ENCODE data around the gene SPOCD1. TPM values are rescaled to one million over a fixed set of nuclear protein-coding genes. Genes with fewer than 3 reads are reported as not detected.

Gene SPOCD1
- total and polyA plus RNA-seq, 5 donors from 2014 or later = 1.1 TPM; not detected in 4

GRCh38 chr1:31771891-31772668 is 43.7 kb downstream of the SPOCD1 start:
- H3K27me3 Mint-ChIP-seq = peaks cover 63% of the 10 kb centered on the region
- H3K4me3 Mint-ChIP-seq = peak overlapping the region; percentile 87 to 92 (median 90)
- H3K4me1 ChIP-seq (ENCODE audit: control insufficient read depth, insufficient read depth, low read length, poor library complexity, severe bottlenecking) = peaks cover 22% of the 10 kb centered on the region
- no peaks in the 10 kb centered on the region for H3K9me3 ChIP-seq (ENCODE audit: control insufficient read depth in 2 of 2, low read length in 2 of 2)
- no peaks in the 10 kb centered on the region for H3K36me3 ChIP-seq (ENCODE audit: control insufficient read depth, insufficient read depth, low read length)
- peak overlapping the region; percentile 15 to 85 (median 70) for H3K27ac Mint-ChIP-seq
- no peaks in the 10 kb centered on the region for H3K36me3 Mint-ChIP-seq
- peaks cover 16% of the 10 kb centered on the region for H3K27me3 ChIP-seq (ENCODE audit: control insufficient read depth, insufficient read depth, low read length)
- H3K27ac ChIP-seq (ENCODE audit: insufficient read depth, low read length, poor library complexity, severe bottlenecking) = no peak overlapping the region
- ATAC-seq (ENCODE audit: low read depth in 2 of 2) (peak; percentile 72 to 79), DNase-seq (peak in 2 of 3 donors; percentile 39 to 53)
- H3K4me3 ChIP-seq (ENCODE audit: low read depth, low read length) = peak overlapping the region; percentile 74
- H3K9me3 Mint-ChIP-seq = no peaks in the 10 kb centered on the region
- peaks cover 6 to 40% (median 14%) of the 10 kb centered on the region in 4 donors for H3K4me1 Mint-ChIP-seq

- Histone ChIP-seq H3K4me3 (ENCODE audit: low read depth, low read length) (no peak overlapping the region), H3K9me3 (ENCODE audit: control insufficient read depth in 2 of 2, low read length in 2 of 2) (no peaks in the 10 kb centered on the region), H3K36me3 (ENCODE audit: control insufficient read depth, insufficient read depth, low read length) (no peaks in the 10 kb centered on the region), H3K27ac (ENCODE audit: insufficient read depth, low read length, poor library complexity, severe bottlenecking) (no peak overlapping the region), H3K27me3 (ENCODE audit: control insufficient read depth, insufficient read depth, low read length) (peaks cover 14% of the 10 kb centered on the region), H3K4me1 (ENCODE audit: control insufficient read depth, insufficient read depth, low read length, poor library complexity, severe bottlenecking) (peaks cover 22% of the 10 kb centered on the region)
- ATAC-seq (ENCODE audit: low read depth in 2 of 2) = no peak
- H3K4me1 Mint-ChIP-seq = peaks cover 6 to 42% (median 14%) of the 10 kb centered on the region in 4 donors
- no peaks in the 10 kb centered on the region for H3K36me3 Mint-ChIP-seq
- peak overlapping the region in 1 of 3 donors; percentile 27 for H3K27ac Mint-ChIP-seq
- H3K9me3 Mint-ChIP-seq = no peaks in the 10 kb centered on the region
- H3K4me3 Mint-ChIP-seq = peak overlapping the region in 3 of 4 donors; percentile 16 to 87 (median 64)
- peaks cover 62% of the 10 kb centered on the region for H3K27me3 Mint-ChIP-seq
- no peak for DNase-seq
These were observed 46.0 kb downstream of the SPOCD1 start for GRCh38 chr1:31769720-31770390.

- Histone ChIP-seq H3K27me3 (ENCODE audit: control insufficient read depth, insufficient read depth, low read length) (peaks cover 13% of the 10 kb centered on the region), H3K27ac (ENCODE audit: insufficient read depth, low read length, poor library complexity, severe bottlenecking) (no peak overlapping the region), H3K36me3 (ENCODE audit: control insufficient read depth, insufficient read depth, low read length) (no peaks in the 10 kb centered on the region), H3K4me1 (ENCODE audit: control insufficient read depth, insufficient read depth, low read length, poor library complexity, severe bottlenecking) (peaks cover 27% of the 10 kb centered on the region), H3K9me3 (ENCODE audit: control insufficient read depth in 2 of 2, low read length in 2 of 2) (no peaks in the 10 kb centered on the region), H3K4me3 (ENCODE audit: low read depth, low read length) (no peak overlapping the region)
- no peaks in the 10 kb centered on the region for H3K9me3 Mint-ChIP-seq
- H3K27me3 Mint-ChIP-seq = peaks cover 59% of the 10 kb centered on the region
- H3K4me1 Mint-ChIP-seq = peaks cover 6 to 47% (median 16%) of the 10 kb centered on the region in 4 donors
- no peak for ATAC-seq (ENCODE audit: low read depth in 2 of 2)
- peak overlapping the region in 2 of 3 donors; percentile 27 to 60 for H3K27ac Mint-ChIP-seq
- H3K36me3 Mint-ChIP-seq = no peaks in the 10 kb centered on the region
- no peak for DNase-seq
- H3K4me3 Mint-ChIP-seq = peak overlapping the region in 1 of 4 donors; percentile 27
These were observed 46.7 kb downstream of the SPOCD1 start for GRCh38 chr1:31768939-31769704.

GRCh38 chr1:31768407-31768907 is 47.4 kb downstream of the SPOCD1 start:
- ATAC-seq (ENCODE audit: low read depth in 2 of 2) (no peak), DNase-seq (no peak)
- H3K4me3 ChIP-seq (ENCODE audit: low read depth, low read length) = no peak overlapping the region
- H3K27ac ChIP-seq (ENCODE audit: insufficient read depth, low read length, poor library complexity, severe bottlenecking) = no peak overlapping the region
- peaks cover 52% of the 10 kb centered on the region for H3K27me3 Mint-ChIP-seq
- H3K9me3 Mint-ChIP-seq = no peaks in the 10 kb centered on the region
- peak overlapping the region in 2 of 4 donors; percentile 27 to 81 for H3K4me3 Mint-ChIP-seq
- peaks cover 7% of the 10 kb centered on the region for H3K27me3 ChIP-seq (ENCODE audit: control insufficient read depth, insufficient read depth, low read length)
- H3K36me3 Mint-ChIP-seq = no peaks in the 10 kb centered on the region
- peaks cover 28% of the 10 kb centered on the region for H3K4me1 ChIP-seq (ENCODE audit: control insufficient read depth, insufficient read depth, low read length, poor library complexity, severe bottlenecking)
- no peaks in the 10 kb centered on the region for H3K36me3 ChIP-seq (ENCODE audit: control insufficient read depth, insufficient read depth, low read length)
- peaks cover 6 to 48% (median 16%) of the 10 kb centered on the region in 4 donors for H3K4me1 Mint-ChIP-seq
- no peak overlapping the region for H3K27ac Mint-ChIP-seq
- no peaks in the 10 kb centered on the region for H3K9me3 ChIP-seq (ENCODE audit: control insufficient read depth in 2 of 2, low read length in 2 of 2)

- peaks cover 50% of the 10 kb centered on the region for H3K27me3 Mint-ChIP-seq
- H3K4me1 Mint-ChIP-seq = peaks cover 3 to 45% (median 13%) of the 10 kb centered on the region in 4 donors
- DNase-seq (no peak), ATAC-seq (ENCODE audit: low read depth in 2 of 2) (no peak)
- no peak overlapping the region for H3K27ac ChIP-seq (ENCODE audit: insufficient read depth, low read length, poor library complexity, severe bottlenecking)
- no peak overlapping the region for H3K27ac Mint-ChIP-seq
- no peak overlapping the region for H3K4me3 ChIP-seq (ENCODE audit: low read depth, low read length)
- H3K4me1 ChIP-seq (ENCODE audit: control insufficient read depth, insufficient read depth, low read length, poor library complexity, severe bottlenecking) = peaks cover 28% of the 10 kb centered on the region
- no peaks in the 10 kb centered on the region for H3K36me3 Mint-ChIP-seq
- H3K9me3 Mint-ChIP-seq = no peaks in the 10 kb centered on the region
- H3K36me3 ChIP-seq (ENCODE audit: control insufficient read depth, insufficient read depth, low read length) = no peaks in the 10 kb centered on the region
- peaks cover 7% of the 10 kb centered on the region for H3K27me3 ChIP-seq (ENCODE audit: control insufficient read depth, insufficient read depth, low read length)
- H3K4me3 Mint-ChIP-seq = peak overlapping the region in 1 of 4 donors; percentile 44
- H3K9me3 ChIP-seq (ENCODE audit: control insufficient read depth in 2 of 2, low read length in 2 of 2) = no peaks in the 10 kb centered on the region
These were observed 48.6 kb downstream of the SPOCD1 start for GRCh38 chr1:31767225-31767624.

- ATAC-seq (ENCODE audit: low read depth in 2 of 2) (no peak), DNase-seq (no peak)
- Histone ChIP-seq H3K27ac (ENCODE audit: insufficient read depth, low read length, poor library complexity, severe bottlenecking) (no peak overlapping the region), H3K27me3 (ENCODE audit: control insufficient read depth, insufficient read depth, low read length) (peaks cover 15% of the 10 kb centered on the region), H3K4me3 (ENCODE audit: low read depth, low read length) (no peak overlapping the region), H3K36me3 (ENCODE audit: control insufficient read depth, insufficient read depth, low read length) (no peaks in the 10 kb centered on the region), H3K9me3 (ENCODE audit: control insufficient read depth in 2 of 2, low read length in 2 of 2) (no peaks in the 10 kb centered on the region), H3K4me1 (ENCODE audit: control insufficient read depth, insufficient read depth, low read length, poor library complexity, severe bottlenecking) (peaks cover 31% of the 10 kb centered on the region)
- H3K36me3 Mint-ChIP-seq = no peaks in the 10 kb centered on the region
- H3K27ac Mint-ChIP-seq = no peak overlapping the region
- H3K9me3 Mint-ChIP-seq = no peaks in the 10 kb centered on the region
- peaks cover 0 to 41% (median 4%) of the 10 kb centered on the region in 4 donors for H3K4me1 Mint-ChIP-seq
- H3K4me3 Mint-ChIP-seq = peak overlapping the region in 1 of 4 donors; percentile 22
- H3K27me3 Mint-ChIP-seq = peaks cover 53% of the 10 kb centered on the region
These were observed 50.3 kb downstream of the SPOCD1 start for GRCh38 chr1:31765516-31765915.

- Histone ChIP-seq H3K27me3 (ENCODE audit: control insufficient read depth, insufficient read depth, low read length) (peaks cover 15% of the 10 kb centered on the region), H3K4me1 (ENCODE audit: control insufficient read depth, insufficient read depth, low read length, poor library complexity, severe bottlenecking) (peaks cover 33% of the 10 kb centered on the region), H3K27ac (ENCODE audit: insufficient read depth, low read length, poor library complexity, severe bottlenecking) (no peak overlapping the region), H3K9me3 (ENCODE audit: control insufficient read depth in 2 of 2, low read length in 2 of 2) (no peaks in the 10 kb centered on the region), H3K36me3 (ENCODE audit: control insufficient read depth, insufficient read depth, low read length) (no peaks in the 10 kb centered on the region), H3K4me3 (ENCODE audit: low read depth, low read length) (no peak overlapping the region)
- Mint-ChIP-seq H3K36me3 (no peaks in the 10 kb centered on the region), H3K4me1 (peaks cover 0 to 40% (median 3%) of the 10 kb centered on the region in 4 donors), H3K27me3 (peaks cover 52% of the 10 kb centered on the region), H3K4me3 (peak overlapping the region in 1 of 4 donors; percentile 84), H3K9me3 (peaks cover 0 to 2% (median 0%) of the 10 kb centered on the region in 7 donors), H3K27ac (no peak overlapping the region)
- ATAC-seq (ENCODE audit: low read depth in 2 of 2) (no peak), DNase-seq (no peak)
These were observed 50.8 kb downstream of the SPOCD1 start for GRCh38 chr1:31765041-31765467.
